LHCN-M2 (cell line): ENCODE data around the gene SSBP2. TPM values are rescaled to one million over a fixed set of nuclear protein-coding genes. Genes with fewer than 3 reads are reported as not detected.
"Not testable (repeated sequence)": the region's sequence is repeated elsewhere in the genome, so short reads cannot be mapped to it uniquely, and the experiment has no call there.

ENCODE experiments used
- DNase-seq: peaks from one replicate; pipeline ENCODE4 v3.0.0-alpha.2; 2012; ENCODE audit warnings: low read depth
- total RNA-seq: library from RNA; depleted of rRNA; stranded (reverse); fragments of >200 nt; gene quantifications from 2 replicates; pipeline ENCODE4 v1.2.3, GENCODE V29; 2014

The SSBP2 gene
- total RNA-seq, 1 experiment from 2014 or later = 27.2 TPM

DNA sequence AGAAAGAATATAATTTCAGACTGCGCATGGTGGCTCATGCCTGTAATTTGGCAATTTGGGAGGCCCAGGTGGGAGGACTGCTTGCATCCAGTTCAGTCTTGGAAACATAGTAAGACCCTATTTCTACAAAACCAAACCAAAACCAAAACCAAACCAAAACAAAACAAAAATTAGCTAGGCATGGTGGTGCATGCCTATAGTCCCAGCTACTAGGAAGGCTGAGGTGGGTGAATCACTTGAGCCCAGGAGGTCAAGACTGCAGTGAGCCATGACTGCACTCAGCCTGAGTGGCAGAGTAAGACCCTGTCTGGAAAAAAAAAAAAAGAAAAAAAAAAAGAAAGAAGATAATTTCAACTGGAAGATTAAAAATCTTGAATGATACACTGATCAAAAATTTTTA, 220.0 kb downstream of the SSBP2 start:
- DNase-seq = peak; percentile 30

DNA sequence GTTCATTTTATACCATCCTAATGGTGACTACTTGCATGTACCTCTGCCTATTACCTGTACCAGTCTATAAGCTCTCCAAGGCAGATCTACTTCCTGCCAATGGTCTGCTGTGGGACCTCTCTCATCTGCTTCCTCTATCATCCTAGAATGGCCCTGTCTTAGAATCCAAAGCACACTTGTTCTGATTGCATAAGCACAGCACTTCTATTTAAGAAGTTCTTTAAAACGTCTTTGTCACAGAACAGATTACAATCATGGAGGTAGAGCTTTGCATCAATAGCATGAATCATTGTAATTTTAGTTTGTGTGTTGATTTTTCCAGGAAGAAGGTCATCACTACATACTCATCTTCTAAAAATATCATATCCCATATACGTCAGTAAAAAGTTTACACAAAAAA, 225.2 kb downstream of the SSBP2 start:
- DNase-seq = peak; percentile 62

DNA sequence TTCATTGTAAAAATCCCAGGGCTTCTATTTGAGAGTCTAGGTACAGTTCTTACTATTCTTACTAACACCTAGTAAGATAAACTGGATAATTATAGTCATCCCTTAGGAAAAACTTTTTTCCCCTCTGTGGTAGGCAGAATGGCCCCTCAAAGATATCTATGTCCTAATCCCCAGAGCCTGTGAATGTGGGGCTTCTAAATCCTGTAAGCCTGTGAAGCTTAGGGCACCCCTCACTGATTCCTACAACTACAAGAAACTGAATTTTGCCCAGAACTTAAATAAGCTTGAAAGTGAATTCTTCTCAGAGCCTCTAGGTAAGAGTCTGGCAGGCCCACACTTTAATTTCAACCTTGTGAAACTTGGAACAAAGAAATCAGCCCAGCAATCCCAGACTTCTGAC, 226.9 kb downstream of the SSBP2 start:
- DNase-seq = no peak

DNA sequence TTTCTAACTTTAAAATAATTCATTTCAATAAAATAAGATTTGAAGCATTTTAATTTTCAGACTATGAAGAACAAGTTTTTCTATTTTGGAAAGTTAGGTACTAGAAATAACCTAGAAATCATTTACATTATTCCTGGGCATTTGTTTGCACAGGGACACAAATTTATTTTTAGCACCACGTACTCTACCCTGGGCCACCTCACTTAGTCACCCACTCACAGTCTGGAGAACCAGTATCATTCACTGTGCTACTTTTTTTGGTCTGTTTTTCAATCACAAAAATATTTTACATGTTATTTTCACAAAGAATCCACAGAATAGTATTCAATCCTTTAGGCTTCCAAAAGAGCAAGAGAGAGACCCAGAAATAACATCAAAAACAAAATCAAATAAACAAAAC, 228.3 kb downstream of the SSBP2 start:
- no peak for DNase-seq

DNA sequence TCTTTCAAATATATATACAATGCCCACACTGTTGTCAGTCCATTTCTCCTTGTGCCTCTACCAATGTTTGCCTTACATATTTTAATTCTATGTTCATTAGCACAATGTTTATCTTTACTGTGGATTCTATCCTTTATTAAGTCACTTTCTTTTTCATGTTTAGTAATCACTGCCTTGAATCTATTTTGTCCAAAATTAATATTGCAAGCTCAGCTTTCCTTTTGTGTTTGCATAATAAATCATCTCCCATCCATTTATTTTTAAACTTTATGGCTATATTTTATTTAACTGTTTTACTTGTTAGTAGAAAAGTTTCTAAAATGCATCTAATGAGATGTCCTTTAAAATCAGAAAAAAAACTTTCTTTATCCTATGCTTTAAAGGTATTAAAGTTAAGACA, 230.1 kb downstream of the SSBP2 start:
- no peak for DNase-seq

DNA sequence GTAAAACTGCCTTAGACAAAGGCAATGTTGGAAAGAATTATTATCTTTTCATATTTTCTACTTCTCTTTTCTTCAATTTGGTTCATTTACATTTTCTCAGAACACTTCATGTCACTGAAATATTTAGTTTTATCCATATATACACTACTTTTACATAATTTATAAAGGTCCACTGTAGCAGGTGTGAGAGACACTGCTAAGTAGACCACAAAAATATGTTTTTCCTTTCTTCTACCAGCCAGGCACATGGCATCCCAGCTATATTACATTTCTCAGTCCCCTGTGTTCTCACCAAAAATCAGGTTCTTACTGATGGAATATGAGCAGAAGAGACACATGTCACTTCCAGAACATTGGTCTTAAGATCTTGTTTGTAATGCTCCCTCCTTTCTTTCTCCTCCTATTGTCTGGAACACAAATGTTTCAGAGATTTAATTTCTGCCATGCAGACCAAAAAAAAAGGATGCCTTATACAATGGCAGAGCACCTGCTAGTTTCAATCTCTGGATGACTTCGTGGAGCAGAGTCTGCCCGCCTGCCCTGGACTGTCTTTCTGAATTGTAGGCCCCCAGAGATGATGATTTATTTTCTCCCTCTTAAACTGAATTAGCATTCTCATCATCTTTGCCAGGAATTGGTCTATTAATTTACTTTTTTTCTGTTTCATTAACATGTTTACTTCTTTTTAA, 231.5 kb downstream of the SSBP2 start:
- DNase-seq = peak; percentile 70

DNA sequence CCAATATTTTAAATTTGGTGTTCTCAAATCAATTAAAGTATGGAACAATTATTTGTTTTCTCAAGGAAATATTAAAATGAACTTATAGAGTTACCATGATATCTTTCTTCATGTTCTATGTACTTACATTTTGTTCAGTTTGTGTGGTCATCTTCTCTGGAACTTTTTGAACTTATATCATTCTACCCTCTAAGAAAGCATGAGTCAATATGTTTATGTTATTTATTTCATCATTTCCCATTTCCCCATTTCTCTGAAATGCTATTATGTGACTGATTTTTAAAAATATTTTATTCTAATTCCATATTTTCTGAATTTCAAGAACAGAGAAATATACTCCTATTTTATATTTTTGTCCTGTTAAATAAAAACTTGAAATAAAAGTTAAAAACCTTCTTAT, 233.4 kb downstream of the SSBP2 start:
- peak; percentile 31 for DNase-seq

DNA sequence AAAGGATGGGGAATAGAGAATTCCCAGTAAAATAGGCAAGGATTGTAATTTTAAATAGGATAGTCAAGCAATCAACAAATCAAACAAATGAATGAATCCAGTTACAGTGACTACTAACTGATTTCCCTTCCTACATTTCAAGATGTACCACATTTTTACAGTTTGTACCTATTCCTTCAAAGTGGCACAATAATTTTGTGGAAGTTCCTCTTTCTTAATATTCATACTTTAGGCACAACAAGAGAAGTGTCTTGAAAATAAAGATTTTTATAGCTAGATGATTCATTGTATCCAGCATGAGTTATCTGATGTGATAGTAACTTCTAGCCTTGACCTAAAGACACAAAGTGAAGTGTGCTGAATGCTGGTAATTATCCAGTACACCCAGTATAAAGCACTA, 234.8 kb downstream of the SSBP2 start:
- peak; percentile 15 for DNase-seq

DNA sequence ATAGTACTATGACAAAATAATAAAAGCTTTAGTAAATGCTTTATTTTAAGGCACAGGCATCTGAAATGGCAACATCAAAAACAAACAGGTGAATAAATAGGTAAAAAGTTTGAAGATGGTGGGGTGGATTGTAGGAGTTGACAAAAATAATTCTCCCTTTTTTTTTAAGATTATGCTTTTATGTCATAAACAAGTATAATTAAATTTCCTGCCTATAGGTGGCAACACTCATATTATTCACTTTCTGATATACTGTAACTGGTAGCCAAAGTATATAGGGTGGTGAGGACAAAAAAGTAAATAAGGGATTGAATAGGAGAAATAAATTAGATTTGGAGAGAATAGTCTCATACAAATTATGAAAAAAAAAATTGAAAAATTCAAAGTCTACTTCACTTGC, 236.9 kb downstream of the SSBP2 start:
- DNase-seq = peak; percentile 18

DNA sequence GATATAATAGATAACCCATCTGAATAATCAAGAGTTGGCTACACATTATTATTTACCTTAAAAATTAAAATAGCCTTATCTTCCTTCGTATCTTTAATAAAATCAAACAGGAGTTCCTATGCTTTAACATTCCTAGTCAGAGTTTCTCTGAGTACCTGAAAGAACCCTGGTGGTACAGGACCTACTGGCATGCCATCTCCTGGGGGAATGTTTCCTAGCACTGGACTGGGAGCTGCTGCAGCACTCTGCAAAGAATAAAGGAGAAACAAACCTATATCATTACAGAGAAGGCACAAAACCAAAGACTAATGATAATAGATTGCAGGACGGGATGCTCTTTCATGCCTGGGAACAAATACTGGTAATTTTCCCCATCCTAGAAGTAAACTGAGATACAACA, 237.4 kb downstream of the SSBP2 start:
- DNase-seq = no peak

DNA sequence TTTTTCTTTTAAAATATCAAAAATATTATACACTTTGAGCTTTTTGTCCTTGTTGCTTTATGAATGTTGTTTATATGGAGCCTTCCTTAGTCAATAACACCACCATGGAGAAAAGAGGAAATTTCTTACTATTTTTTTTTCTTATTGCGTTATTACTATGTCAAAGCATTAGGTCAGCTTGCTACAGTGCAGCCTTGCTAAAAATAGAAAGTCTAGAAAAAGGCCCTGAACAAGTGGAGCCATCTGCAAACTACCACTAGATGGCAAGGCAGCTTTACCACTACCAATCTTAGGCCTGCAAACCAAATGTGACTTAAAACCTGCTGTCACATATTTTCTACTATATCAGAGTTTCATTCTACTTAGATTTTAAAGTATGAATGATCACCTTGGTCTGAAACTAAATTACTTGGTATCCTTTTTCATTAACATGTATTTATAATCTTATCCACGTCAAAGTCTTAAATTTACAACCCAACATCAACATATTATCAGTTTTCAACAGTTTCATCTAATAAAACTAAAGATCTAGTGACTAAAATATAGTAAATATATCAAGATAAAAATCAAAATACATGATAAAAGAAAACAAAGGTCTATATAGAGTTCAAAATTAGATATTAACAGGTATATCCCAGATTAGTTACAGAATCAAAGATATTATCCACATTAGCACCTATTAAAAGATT, 243.9 kb downstream of the SSBP2 start:
- DNase-seq = peak; percentile 83

DNA sequence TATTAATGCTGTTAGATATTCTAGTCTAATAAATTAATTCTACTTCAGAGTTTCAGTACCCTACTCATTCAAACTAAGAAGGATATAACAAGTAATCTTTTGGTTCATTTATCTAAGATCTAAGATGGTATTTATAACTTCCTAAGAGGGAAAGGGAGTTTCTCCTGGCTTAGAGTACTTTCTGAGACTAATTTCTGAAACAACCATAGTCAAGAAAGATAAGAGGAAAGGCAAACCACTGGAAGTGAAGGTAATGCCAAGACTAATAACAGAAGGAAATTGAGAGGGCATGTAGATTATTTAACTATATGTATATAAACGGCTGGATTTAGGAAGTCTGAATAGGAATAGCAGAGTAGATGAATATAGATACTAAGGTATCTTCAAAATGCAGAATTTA, 244.5 kb downstream of the SSBP2 start:
- no peak for DNase-seq

DNA sequence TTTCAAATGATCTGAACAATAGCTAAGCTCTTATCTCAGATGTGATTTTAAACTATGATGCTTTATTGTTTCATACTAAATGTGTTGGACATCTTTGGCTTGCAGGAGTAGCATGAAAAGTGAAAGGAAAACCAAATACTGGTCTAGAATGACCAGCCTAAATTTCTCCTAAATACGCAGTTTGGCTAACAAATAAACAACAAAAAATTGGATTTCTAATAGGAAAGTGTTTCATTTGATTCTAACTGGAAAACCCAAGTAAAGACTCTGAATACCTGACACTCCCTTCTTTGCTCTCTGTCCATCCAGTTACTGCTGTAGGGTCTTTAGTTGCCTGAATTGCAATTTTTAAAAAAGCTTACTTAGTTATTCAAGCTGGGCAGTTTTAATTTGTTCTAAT, 245.2 kb downstream of the SSBP2 start:
- DNase-seq = no peak

DNA sequence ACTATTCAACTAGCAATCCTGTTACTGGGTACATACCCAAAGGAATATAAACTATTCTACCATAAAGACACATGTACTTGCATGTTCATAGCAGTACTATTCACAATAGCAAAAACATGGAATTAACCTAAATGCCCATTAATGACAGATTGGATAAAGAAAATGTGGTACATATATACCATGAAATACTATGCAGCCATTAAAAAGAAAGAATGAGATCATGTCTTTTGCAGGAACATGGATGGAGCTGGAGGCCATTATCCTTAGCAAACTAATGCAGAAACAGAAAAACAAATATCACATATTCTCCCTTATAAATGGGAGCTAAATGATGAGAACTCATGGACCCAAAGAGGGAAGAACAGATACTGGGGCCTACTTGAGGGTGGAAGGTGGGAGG, 247.3 kb downstream of the SSBP2 start:
- DNase-seq = not testable (repeated sequence)

DNA sequence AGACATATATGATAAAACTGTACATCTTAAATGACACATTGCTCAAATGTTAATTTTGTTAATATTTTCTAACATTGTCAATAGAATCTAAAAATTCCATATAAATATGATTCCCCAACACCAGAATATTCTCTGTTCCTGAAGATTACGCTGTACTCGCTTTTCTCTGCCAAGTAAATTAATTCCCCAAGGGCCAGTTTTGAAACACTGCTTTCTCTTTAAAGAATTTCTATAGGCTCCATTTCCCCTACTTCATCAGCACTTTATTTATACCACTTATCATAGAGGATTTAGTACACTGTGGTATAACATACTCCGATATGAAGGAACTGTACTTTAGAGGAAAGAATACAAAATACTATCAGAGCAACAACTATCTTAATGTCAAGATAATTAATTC, 255.6 kb downstream of the SSBP2 start:
- no peak for DNase-seq

DNA sequence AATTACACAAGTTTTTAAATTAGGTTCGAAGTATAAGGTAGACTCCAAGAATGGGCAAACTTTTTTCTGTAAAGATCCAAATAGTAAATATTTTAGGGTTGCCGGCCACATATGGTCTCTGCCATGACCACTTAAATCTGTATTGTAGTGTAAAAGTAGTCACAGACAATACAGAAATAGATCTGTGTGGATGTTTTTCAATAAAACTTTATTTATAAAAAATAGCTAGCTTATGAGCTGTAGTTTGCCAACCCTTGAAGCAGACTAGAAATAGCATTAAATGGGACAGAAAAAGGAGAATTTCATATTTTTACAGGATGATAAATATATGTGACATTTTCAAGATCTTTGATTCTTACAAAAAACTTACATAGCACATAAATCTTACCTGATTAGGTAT, 262.0 kb downstream of the SSBP2 start:
- no peak for DNase-seq

DNA sequence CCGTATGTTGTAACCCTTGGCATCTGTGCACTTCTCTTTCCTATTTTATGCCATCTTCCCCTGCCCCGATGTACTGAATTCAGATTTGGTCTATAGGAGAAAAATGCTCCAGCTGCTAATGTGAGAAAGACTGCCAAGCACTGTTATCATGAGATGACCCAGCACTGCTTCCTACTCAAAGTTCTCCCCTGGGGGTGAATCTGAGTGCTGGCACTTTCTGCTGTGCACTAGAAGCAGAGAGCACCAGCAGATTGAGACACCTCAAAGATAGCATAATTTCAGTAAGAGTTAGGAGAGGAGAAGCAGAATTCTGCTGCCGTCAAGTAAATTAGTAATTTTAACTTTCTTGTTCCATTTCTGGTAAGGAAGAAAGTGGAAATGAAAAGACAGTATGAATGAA, 264.2 kb downstream of the SSBP2 start:
- DNase-seq = peak; percentile 7

DNA sequence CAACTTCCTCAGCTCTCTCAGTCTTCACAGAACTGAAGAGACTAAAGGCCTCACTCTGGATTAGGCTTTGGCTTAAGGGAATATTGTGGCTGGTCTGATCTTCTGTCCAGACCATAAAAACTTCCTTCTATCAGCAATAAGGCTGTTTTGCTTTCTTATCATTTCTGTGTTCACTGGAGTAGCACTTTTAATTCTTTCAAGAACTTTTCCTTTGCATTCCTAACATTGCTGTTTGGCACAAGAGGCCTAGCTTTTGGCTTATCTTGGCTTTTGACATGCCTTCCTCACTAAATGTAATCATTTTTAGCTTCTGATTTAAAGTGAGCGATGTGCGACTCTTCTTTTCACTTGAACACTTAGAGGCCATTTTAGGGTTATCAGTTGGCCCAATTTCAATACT, 268.3 kb downstream of the SSBP2 start:
- no peak for DNase-seq

DNA sequence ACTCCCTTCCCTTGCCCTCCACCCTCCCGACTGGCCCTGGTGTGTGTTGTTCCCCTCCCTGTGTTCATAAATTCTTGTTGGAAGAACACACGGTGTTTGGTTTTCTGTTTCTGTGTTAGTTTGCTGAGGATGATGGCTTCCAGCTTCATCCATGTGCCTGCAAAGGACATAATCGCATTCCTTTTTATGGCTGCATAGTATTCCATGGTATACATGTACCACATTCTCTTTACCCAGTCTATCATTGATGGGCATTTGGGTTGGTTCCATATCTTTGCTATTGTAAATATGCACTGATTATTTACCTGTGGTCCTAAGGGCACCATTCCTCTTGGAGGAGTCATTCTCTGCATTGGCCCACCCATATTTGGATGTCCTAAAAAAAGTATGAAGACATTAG, 277.5 kb downstream of the SSBP2 start:
- not testable (repeated sequence) for DNase-seq

DNA sequence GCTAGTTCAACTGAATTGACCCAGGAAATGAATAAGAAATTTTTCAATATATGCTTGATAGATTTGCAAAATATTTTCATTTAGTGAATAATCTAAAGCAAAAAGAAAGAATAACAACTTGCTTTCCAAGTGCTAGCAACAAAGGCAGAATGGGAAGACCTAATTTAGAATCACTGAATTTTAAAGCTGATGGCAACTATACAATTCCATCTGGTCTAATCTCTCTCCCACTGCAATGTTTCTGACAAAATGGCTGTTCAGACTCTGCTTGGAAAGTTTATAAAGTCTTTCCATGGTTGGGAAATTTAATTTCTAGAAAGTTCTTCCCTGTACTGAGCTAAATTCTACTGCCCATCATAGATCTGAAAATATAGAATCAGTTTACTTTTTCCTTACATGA, 281.2 kb downstream of the SSBP2 start:
- no peak for DNase-seq

DNA sequence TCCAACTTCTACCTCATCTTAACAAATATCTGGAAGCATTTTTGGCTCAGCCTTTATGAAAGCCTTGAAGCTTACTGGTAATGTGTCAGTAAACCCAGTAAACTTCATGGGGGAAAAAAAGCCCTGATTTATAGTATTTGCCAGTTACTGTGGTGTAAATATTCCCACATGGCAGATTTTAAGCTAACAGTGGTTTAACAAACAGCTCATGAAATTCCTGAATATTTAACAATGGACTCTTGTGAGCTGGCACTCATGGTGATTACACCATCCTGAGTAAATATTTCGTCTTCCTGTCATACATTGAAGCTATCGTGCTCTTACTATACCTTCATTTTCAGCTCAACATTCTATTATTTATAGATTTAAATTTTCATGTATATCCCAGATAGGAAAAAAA, 300.0 kb downstream of the SSBP2 start:
- peak; percentile 23 for DNase-seq

DNA sequence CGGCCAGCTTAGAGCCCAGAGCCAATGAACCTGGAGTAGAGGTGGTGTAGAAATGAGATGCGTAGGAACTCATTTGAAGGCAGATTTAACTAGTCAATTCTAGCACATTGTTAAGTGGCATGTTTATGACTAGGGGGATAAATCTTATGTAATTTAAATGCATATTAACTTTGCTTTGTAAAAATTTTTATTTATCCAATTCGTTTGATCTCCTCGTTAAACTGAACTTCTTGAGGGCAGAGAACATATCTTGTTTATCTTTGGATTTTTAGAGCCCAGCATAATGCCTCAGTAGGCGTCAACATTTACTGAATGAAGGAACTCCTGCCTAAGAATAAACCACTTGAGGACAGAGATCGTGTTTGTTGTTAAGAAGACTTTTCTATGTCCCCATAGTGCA, 315.9 kb downstream of the SSBP2 start:
- no peak for DNase-seq

DNA sequence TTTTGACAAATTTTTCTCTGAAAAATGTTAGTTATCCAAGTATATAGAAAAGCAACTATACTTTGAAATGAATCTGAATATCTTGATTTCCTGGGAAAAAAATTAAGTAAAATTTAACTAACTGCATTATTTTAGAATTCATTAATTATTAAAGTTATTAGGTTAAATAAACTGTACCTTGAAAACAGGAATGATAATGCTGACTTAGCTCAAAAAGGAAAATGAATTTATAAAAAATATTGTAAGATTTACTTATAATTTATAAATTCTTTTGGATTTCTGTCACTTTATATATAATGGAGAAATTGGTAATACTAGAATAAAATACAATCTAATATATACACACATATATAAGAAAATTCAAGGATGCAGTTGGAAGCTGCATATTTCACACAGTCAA, 320.9 kb downstream of the SSBP2 start:
- DNase-seq = no peak

DNA sequence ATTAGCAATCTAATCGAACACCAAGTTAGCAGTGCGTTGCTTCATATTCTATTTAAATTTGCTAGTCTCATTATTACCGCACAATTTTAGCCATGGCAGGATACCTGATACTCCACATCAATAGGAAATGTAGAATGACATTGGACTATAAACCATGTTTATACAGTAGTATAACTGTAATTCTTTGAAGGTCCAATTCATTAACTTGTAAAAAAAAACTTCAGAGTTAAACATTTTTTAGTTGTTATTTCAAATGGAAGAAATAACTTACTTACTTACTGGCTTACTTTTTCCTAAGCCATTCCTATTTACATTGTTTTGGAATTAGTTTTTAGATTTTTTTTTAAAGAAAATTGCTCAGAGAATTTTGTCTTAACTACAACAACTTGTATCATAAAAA, 321.5 kb downstream of the SSBP2 start:
- DNase-seq = no peak
